Gastrocnemius medialis (tissue), 4 donors: ENCODE data around the gene HSF2BP.

ENCODE experiments used
- POLR2A ChIP-seq, 2 donors: fragments of 450-650 bp; IDR thresholded peaks; one replicate each; pipeline ENCODE4 v1.6.1; 2017; ENCODE audit warnings: antibody characterized with exemption in 2 of 2, mild to moderate bottlenecking in 2 of 2, moderate library complexity in 2 of 2
- TF ChIP-seq, protein P1 (sequence below), 5 experiments: fragments of 450-650 bp in 3 of 5; fragments of 200-600 bp in 2 of 5; sonication (generic) in 2 of 5; IDR thresholded peaks in 4 of 5; conservative IDR thresholded peaks in 1 of 5; 1 replicate in 4 of 5; 2 replicates in 1 of 5; pipeline ENCODE4 v1.5.1; 2016 to 2019; ENCODE audit warnings: antibody characterized with exemption in 5 of 5, mild to moderate bottlenecking in 3 of 5, moderate library complexity in 3 of 5

DNA sequence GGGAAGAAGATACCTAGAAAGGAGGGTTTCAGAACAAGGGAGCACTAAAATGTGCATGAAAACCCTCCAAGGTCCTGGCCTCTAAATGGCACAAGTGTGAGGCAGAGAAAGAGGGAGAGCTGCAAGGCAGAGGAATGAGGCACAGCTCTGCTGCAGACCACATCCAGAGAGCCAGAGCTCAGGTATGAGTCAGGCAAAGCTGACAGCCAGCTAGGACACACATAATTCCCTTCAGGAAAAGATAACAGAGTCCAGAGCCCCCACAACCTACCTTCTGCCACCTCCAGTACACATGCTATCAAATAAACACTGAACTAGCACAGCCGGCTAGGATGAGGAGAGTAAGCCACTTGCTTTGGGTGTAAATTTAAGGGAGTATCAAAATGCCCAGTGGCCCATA, 62.2 kb downstream of the HSF2BP start:
- TF ChIP-seq, protein P1, sequence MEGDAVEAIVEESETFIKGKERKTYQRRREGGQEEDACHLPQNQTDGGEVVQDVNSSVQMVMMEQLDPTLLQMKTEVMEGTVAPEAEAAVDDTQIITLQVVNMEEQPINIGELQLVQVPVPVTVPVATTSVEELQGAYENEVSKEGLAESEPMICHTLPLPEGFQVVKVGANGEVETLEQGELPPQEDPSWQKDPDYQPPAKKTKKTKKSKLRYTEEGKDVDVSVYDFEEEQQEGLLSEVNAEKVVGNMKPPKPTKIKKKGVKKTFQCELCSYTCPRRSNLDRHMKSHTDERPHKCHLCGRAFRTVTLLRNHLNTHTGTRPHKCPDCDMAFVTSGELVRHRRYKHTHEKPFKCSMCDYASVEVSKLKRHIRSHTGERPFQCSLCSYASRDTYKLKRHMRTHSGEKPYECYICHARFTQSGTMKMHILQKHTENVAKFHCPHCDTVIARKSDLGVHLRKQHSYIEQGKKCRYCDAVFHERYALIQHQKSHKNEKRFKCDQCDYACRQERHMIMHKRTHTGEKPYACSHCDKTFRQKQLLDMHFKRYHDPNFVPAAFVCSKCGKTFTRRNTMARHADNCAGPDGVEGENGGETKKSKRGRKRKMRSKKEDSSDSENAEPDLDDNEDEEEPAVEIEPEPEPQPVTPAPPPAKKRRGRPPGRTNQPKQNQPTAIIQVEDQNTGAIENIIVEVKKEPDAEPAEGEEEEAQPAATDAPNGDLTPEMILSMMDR (IDR thresholded peaks at IDR 0.05 in 4 of 5, conservative IDR thresholded peaks at IDR 0.05 in 1 of 5): no peak
- TF ChIP-seq POLR2A (IDR thresholded peaks at IDR 0.05): no peak
